Prostate gland (tissue), 2 donors: Measurements from ENCODE around the gene HPX.

Experiments
- POLR2A ChIP-seq: fragments of 450-650 bp; IDR thresholded peaks from one replicate; pipeline ENCODE4 v1.6.1; 2016; ENCODE audit warnings: antibody characterized with exemption, mild to moderate bottlenecking
- POLR2AphosphoS5 ChIP-seq: sonication (generic); formaldehyde crosslinking; IDR thresholded peaks from one replicate; pipeline ENCODE4 v1.6.1; 2017; ENCODE audit warnings: antibody characterized with exemption
- TF ChIP-seq, protein P1 (sequence below), 4 experiments: fragments of 200-600 bp in 2 of 4; fragments of 450-650 bp in 2 of 4; sonication (generic) in 2 of 4; IDR thresholded peaks; 1 replicate in 3 of 4; 2 replicates in 1 of 4; pipeline ENCODE4 v1.5.1; 2016 to 2019; ENCODE audit warnings: antibody characterized with exemption in 4 of 4, mild to moderate bottlenecking in 2 of 4, moderate library complexity in 2 of 4

GRCh38 chr11:6488342-6488741 lies 47.6 kb upstream of the HPX start:
- TF ChIP-seq, protein P1, sequence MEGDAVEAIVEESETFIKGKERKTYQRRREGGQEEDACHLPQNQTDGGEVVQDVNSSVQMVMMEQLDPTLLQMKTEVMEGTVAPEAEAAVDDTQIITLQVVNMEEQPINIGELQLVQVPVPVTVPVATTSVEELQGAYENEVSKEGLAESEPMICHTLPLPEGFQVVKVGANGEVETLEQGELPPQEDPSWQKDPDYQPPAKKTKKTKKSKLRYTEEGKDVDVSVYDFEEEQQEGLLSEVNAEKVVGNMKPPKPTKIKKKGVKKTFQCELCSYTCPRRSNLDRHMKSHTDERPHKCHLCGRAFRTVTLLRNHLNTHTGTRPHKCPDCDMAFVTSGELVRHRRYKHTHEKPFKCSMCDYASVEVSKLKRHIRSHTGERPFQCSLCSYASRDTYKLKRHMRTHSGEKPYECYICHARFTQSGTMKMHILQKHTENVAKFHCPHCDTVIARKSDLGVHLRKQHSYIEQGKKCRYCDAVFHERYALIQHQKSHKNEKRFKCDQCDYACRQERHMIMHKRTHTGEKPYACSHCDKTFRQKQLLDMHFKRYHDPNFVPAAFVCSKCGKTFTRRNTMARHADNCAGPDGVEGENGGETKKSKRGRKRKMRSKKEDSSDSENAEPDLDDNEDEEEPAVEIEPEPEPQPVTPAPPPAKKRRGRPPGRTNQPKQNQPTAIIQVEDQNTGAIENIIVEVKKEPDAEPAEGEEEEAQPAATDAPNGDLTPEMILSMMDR (IDR thresholded peaks at IDR 0.05) = no peak
- TF ChIP-seq POLR2AphosphoS5 (no peak), POLR2A (no peak)
